SK-N-SH (cell line): ENCODE data around the gene LYZL6. TPM values are rescaled to one million over a fixed set of nuclear protein-coding genes. Genes with fewer than 3 reads are reported as not detected.

ENCODE experiments used
- CTCF ChIA-PET: fragments of 300-600, 350-600 bp; formaldehyde crosslinking; extraction: SDS; loops from one replicate; lab custom pipeline; 2021; lab: Yijun Ruan, JAX
- POLR2A ChIA-PET: fragments of 350-600 bp; sonication (Branson Sonifier 250); formaldehyde crosslinking; extraction: SDS; loops from one replicate; lab custom pipeline; 2020; ENCODE audit warnings: antibody characterized with exemption, inconsistent platforms; lab: Yijun Ruan, JAX
- DNase-seq: peaks from one replicate; pipeline ENCODE4 v3.0.0; 2012
- H2AFZ ChIP-seq: fragments of 200-600 bp; sonication (generic); 2 replicates; pipeline ENCODE4 v1.8.1; 2016; ENCODE audit warnings: antibody characterized with exemption, mild to moderate bottlenecking, low read depth
- H3F3A ChIP-seq: fragments of 200-600 bp; sonication (generic); replicated peaks from 2 replicates; pipeline ENCODE3; 2016; ENCODE audit warnings: antibody characterized with exemption, mild to moderate bottlenecking; ENCODE audit not compliant: insufficient read depth
- H3K27ac ChIP-seq, 2 experiments: fragments of 200-500 bp in 1 of 2; fragments of 200-600 bp in 1 of 2; sonication (Bioruptor generic) in 1 of 2; sonication (generic), shearing (Covaris generic) in 1 of 2; 2 replicates each; pipeline versions ENCODE4 v1.5.1 to v1.6.1; 2014 to 2016; ENCODE audit warnings: low read depth in 2 of 2, inconsistent platforms in 1 of 2, low read length in 1 of 2, mild to moderate bottlenecking in 1 of 2, mixed read lengths in 1 of 2
- H3K27me3 ChIP-seq: fragments of 200-600 bp; sonication (generic), shearing (Covaris generic); 2 replicates; pipeline ENCODE4 v1.6.1; 2016; ENCODE audit warnings: mixed run types; ENCODE audit not compliant: insufficient read depth
- H3K36me3 ChIP-seq, 2 experiments: fragments of 200-500 bp in 1 of 2; fragments of 200-600 bp in 1 of 2; sonication (Bioruptor generic) in 1 of 2; sonication (generic) in 1 of 2; replicated peaks in 1 of 2; 2 replicates each; pipeline versions ENCODE3 to v1.5.1; 2014 to 2016; ENCODE audit warnings: low read length in 1 of 2, mild to moderate bottlenecking in 1 of 2; ENCODE audit not compliant: insufficient read depth in 2 of 2, control insufficient read depth in 1 of 2
- H3K4me1 ChIP-seq, 2 experiments: fragments of 200-500 bp in 1 of 2; fragments of 200-600 bp in 1 of 2; sonication (Bioruptor generic) in 1 of 2; sonication (generic), shearing (Covaris generic) in 1 of 2; 2 replicates each; pipeline versions ENCODE4 v1.5.1 to v1.6.1; 2014 to 2016; ENCODE audit warnings: low read depth in 1 of 2, low read length in 1 of 2, mixed run types in 1 of 2; ENCODE audit not compliant: insufficient read depth in 2 of 2, control insufficient read depth in 1 of 2
- H3K4me2 ChIP-seq: fragments of 200-600 bp; sonication (generic), shearing (Covaris generic); 2 replicates; pipeline ENCODE4 v1.6.1; 2017; ENCODE audit warnings: mixed run types
- H3K4me3 ChIP-seq, 2 experiments: fragments of 200-500 bp in 1 of 2; fragments of 200-600 bp in 1 of 2; sonication (Bioruptor generic) in 1 of 2; sonication (generic), shearing (Covaris generic) in 1 of 2; 2 replicates each; pipeline versions ENCODE4 v1.5.1 to v1.8.1; 2014 to 2016; ENCODE audit warnings: low read depth in 2 of 2, inconsistent platforms in 1 of 2, low read length in 1 of 2, mild to moderate bottlenecking in 1 of 2, mixed read lengths in 1 of 2, moderate library complexity in 1 of 2
- H3K79me2 ChIP-seq: fragments of 200-600 bp; sonication (generic); 2 replicates; pipeline ENCODE4 v1.8.1; 2017; ENCODE audit warnings: mild to moderate bottlenecking; ENCODE audit not compliant: insufficient read depth
- H3K9ac ChIP-seq: fragments of 200-600 bp; sonication (generic); 2 replicates; pipeline ENCODE4 v1.6.1; 2017; ENCODE audit warnings: mixed run types
- H3K9me2 ChIP-seq: fragments of 200-600 bp; sonication (generic); 2 replicates; pipeline ENCODE4 v1.6.1; 2017; ENCODE audit warnings: mixed run types
- H3K9me3 ChIP-seq: fragments of 200-600 bp; sonication (generic); 2 replicates; pipeline ENCODE4 v1.6.1; 2017; ENCODE audit warnings: mixed run types, mild to moderate bottlenecking, moderate library complexity
- H4K20me1 ChIP-seq: fragments of 200-600 bp; sonication (generic); 2 replicates; pipeline ENCODE4 v1.6.1; 2017; ENCODE audit warnings: mild to moderate bottlenecking, mixed run types; ENCODE audit not compliant: insufficient read depth
- CTCF ChIP-seq: fragments of 200-600 bp; sonication (generic); IDR thresholded peaks from 2 replicates; pipeline ENCODE4 v1.6.1; 2017; ENCODE audit warnings: antibody characterized with exemption, mild to moderate bottlenecking, moderate library complexity
- EP300 ChIP-seq, 2 experiments: IDR thresholded peaks; 2 replicates each; pipeline versions ENCODE4 v1.4.0 to v1.6.1; 2012; ENCODE audit warnings: borderline replicate concordance in 1 of 2, low read depth in 1 of 2, low read length in 1 of 2
- EZH2phosphoT487 ChIP-seq: fragments of 200-600 bp; sonication (generic); IDR thresholded peaks from 2 replicates; pipeline ENCODE4 v1.6.1; 2017; ENCODE audit warnings: low read depth, mixed run types, mild to moderate bottlenecking, antibody characterized with exemption, moderate library complexity, borderline replicate concordance
- FOXM1 ChIP-seq: IDR thresholded peaks from 2 replicates; pipeline ENCODE4 v1.4.0; 2012; ENCODE audit warnings: low read depth, mild to moderate bottlenecking
- GATA2 ChIP-seq: sonication (generic); formaldehyde crosslinking; IDR thresholded peaks from 2 replicates; pipeline ENCODE4 v1.5.0; 2020; ENCODE audit warnings: mild to moderate bottlenecking, missing genetic modification reagents
- MEF2A ChIP-seq: IDR thresholded peaks from 2 replicates; pipeline ENCODE4 v1.4.0; 2012; ENCODE audit warnings: low read depth, borderline replicate concordance
- NRF1 ChIP-seq: IDR thresholded peaks from 2 replicates; pipeline ENCODE4 v1.6.1; 2012; ENCODE audit warnings: low read depth, mild to moderate bottlenecking, low read length
- RAD21 ChIP-seq: IDR thresholded peaks from 2 replicates; pipeline ENCODE4 v1.6.1; 2012; ENCODE audit warnings: mild to moderate bottlenecking, low read length
- RFX5 ChIP-seq: IDR thresholded peaks from 2 replicates; pipeline ENCODE4 v1.6.1; 2012; ENCODE audit warnings: mild to moderate bottlenecking, improper control_type of control experiment, low read length
- TEAD4 ChIP-seq: IDR thresholded peaks from 2 replicates; pipeline ENCODE4 v1.4.0; 2012; ENCODE audit warnings: mild to moderate bottlenecking, borderline replicate concordance; ENCODE audit not compliant: insufficient read depth
- YY1 ChIP-seq: IDR thresholded peaks from 2 replicates; pipeline ENCODE4 v1.4.0; 2012; ENCODE audit warnings: low read depth, mild to moderate bottlenecking
- ZBTB33 ChIP-seq: IDR thresholded peaks from 2 replicates; pipeline ENCODE4 v1.4.0; 2012; ENCODE audit warnings: low read depth, borderline replicate concordance
- WGBS: methylation state at CpG from one replicate; pipeline ENCODE4 v1.1.6; 2017; ENCODE audit warnings: low lambda C conversion rate; 5-methylcytosine and 5-hydroxymethylcytosine counted together
- polyA plus RNA-seq, 3 experiments: library from polyadenylated mRNA; depleted of rRNA; stranded (reverse); fragments of >200 nt; gene quantifications; 2 replicates each; pipeline ENCODE4 v1.2.3, GENCODE V29; 2012
- TF ChIP-seq, protein P1 (sequence below): IDR thresholded peaks from 2 replicates; pipeline ENCODE4 v1.6.1; 2012; ENCODE audit warnings: mild to moderate bottlenecking, low read depth, low read length, moderate library complexity
- TF ChIP-seq, protein P2 (sequence below): IDR thresholded peaks from 2 replicates; pipeline ENCODE4 v1.4.0; 2012; ENCODE audit warnings: low read depth
- TF ChIP-seq, protein P3 (sequence below): IDR thresholded peaks from 2 replicates; pipeline ENCODE4; 2012

The LYZL6 gene
- polyA plus RNA-seq, 1 of the 3 experiments (the other 2 are of a cell fraction), result not detected

DNA sequence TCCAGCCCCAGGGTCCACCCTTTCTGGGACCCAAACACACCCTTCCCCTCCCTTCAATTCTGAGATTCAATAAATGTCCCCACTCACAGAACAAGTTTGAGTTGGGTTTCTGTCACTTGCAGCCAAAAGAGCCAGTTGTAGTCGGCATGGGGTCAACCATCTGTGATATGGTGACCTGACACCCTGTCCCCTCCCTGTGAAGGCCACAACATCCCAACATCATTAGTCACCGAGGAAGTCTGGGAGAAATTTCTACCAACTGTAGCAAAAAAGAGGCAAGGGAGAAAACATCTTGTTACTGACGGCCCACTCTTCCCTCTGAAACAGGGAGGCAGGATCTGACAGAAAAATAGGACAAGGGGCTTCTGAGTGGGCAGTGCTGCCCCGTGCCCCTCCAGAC lies 638 bp upstream of the LYZL6 start:
- Histone ChIP-seq H3K27ac (no peak overlapping the region), H3K79me2 (no peaks in the 10 kb centered on the region), H3K9me2 (no peaks in the 10 kb centered on the region), H3K36me3 (no peaks in the 10 kb centered on the region), H3K9me3 (no peaks in the 10 kb centered on the region), H3F3A (no peaks in the 10 kb centered on the region), H3K4me2 (no peak overlapping the region), H3K9ac (no peak overlapping the region), H3K27me3 (peaks cover 6% of the 10 kb centered on the region; the same call in 1 of the 2 replicates), H4K20me1 (no peaks in the 10 kb centered on the region), H3K4me3 (no peak overlapping the region), H3K4me1 (no peaks in the 10 kb centered on the region), H2AFZ (no peak overlapping the region)
- POLR2A ChIA-PET, result no interaction called here
- no peak for DNase-seq
- WGBS, result 43% methylated on average over 4 of the region's 4 CpGs
- no peak for TF ChIP-seq CTCF
- TF ChIP-seq, protein P1, sequence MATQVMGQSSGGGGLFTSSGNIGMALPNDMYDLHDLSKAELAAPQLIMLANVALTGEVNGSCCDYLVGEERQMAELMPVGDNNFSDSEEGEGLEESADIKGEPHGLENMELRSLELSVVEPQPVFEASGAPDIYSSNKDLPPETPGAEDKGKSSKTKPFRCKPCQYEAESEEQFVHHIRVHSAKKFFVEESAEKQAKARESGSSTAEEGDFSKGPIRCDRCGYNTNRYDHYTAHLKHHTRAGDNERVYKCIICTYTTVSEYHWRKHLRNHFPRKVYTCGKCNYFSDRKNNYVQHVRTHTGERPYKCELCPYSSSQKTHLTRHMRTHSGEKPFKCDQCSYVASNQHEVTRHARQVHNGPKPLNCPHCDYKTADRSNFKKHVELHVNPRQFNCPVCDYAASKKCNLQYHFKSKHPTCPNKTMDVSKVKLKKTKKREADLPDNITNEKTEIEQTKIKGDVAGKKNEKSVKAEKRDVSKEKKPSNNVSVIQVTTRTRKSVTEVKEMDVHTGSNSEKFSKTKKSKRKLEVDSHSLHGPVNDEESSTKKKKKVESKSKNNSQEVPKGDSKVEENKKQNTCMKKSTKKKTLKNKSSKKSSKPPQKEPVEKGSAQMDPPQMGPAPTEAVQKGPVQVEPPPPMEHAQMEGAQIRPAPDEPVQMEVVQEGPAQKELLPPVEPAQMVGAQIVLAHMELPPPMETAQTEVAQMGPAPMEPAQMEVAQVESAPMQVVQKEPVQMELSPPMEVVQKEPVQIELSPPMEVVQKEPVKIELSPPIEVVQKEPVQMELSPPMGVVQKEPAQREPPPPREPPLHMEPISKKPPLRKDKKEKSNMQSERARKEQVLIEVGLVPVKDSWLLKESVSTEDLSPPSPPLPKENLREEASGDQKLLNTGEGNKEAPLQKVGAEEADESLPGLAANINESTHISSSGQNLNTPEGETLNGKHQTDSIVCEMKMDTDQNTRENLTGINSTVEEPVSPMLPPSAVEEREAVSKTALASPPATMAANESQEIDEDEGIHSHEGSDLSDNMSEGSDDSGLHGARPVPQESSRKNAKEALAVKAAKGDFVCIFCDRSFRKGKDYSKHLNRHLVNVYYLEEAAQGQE, result no peak
- no peak for TF ChIP-seq FOXM1
- CTCF ChIA-PET, result no interaction called here

DNA sequence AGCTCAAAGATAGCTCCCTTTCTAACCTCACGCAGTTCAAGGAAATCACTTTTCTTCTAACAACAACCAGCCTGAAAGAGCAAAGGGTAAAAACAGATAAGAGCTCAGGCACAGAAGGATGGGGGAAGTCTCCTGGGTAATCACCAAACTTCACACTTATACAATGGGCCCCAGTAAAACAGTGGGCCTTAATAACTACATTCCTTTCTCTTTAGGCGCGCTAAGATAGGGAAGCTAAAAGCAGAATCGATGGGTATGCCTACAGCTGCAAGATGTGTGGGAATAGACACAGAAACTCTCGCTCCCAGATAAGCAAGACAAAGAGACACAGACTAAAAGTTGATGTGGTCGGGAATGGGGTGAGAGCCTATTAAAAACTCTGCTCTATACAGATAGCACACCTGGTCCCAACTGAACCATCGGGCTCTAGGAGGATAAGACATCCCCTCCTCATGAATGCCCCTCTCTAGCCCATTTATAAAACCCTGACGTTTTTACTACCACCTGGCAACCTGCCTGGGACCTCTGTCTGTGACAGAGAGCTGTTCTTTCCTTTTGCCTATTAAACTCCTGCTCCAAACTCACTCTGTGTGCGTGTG lies 826 bp downstream of the LYZL6 start:
- no peaks in the 10 kb centered on the region for H3K9me3 ChIP-seq
- H4K20me1 ChIP-seq, result no peaks in the 10 kb centered on the region
- H3K9me2 ChIP-seq, result no peaks in the 10 kb centered on the region
- H3K27ac ChIP-seq, result no peak overlapping the region
- H3K9ac ChIP-seq, result no peak overlapping the region
- H3K4me3 ChIP-seq, result no peak overlapping the region
- 49% methylated on average over 9 of the region's 9 CpGs for WGBS
- H2AFZ ChIP-seq, result no peak overlapping the region
- CTCF ChIA-PET, result no interaction called here
- POLR2A ChIA-PET, result no interaction called here
- H3K27me3 ChIP-seq, result peaks cover 6% of the 10 kb centered on the region; the same call in 1 of the 2 replicates
- H3K4me1 ChIP-seq, result no peaks in the 10 kb centered on the region
- no peak for DNase-seq
- no peaks in the 10 kb centered on the region for H3K79me2 ChIP-seq
- no peaks in the 10 kb centered on the region for H3K36me3 ChIP-seq
- no peaks in the 10 kb centered on the region for H3F3A ChIP-seq
- H3K4me2 ChIP-seq, result no peak overlapping the region
- TF ChIP-seq YY1 (no peak), CTCF (no peak), RFX5 (no peak), RAD21 (no peak), GATA2 (no peak), EP300 (IDR thresholded peaks at IDR 0.05; ENCODE audit: borderline replicate concordance in 1 of 2, low read depth in 1 of 2, low read length in 1 of 2) (no peak), NRF1 (no peak), ZBTB33 (no peak), MEF2A (no peak), TEAD4 (no peak), EZH2phosphoT487 (no peak), FOXM1 (no peak)
- TF ChIP-seq, protein P2, sequence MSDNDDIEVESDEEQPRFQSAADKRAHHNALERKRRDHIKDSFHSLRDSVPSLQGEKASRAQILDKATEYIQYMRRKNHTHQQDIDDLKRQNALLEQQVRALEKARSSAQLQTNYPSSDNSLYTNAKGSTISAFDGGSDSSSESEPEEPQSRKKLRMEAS, result no peak
- TF ChIP-seq, protein P3, sequence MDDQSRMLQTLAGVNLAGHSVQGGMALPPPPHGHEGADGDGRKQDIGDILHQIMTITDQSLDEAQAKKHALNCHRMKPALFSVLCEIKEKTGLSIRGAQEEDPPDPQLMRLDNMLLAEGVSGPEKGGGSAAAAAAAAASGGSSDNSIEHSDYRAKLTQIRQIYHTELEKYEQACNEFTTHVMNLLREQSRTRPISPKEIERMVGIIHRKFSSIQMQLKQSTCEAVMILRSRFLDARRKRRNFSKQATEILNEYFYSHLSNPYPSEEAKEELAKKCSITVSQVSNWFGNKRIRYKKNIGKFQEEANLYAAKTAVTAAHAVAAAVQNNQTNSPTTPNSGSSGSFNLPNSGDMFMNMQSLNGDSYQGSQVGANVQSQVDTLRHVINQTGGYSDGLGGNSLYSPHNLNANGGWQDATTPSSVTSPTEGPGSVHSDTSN, result no peak
